ES-I3 (cell line): ENCODE data around the gene ZNF207.

Source experiments
- H3K36me3 ChIP-seq: 2 replicates; pipeline ENCODE4 v1.6.1; 2013; ENCODE audit warnings: mild to moderate bottlenecking, low read length, control low read depth, moderate library complexity; ENCODE audit not compliant: insufficient read depth
- H3K4me1 ChIP-seq: 2 replicates; pipeline ENCODE4 v1.6.1; 2013; ENCODE audit warnings: mild to moderate bottlenecking, control low read depth, low read length; ENCODE audit not compliant: insufficient read depth
- H3K9ac ChIP-seq: 2 replicates; pipeline ENCODE4 v1.6.1; 2013; ENCODE audit warnings: low read depth, mild to moderate bottlenecking, low read length, moderate library complexity
- H3K9me3 ChIP-seq: 2 replicates; pipeline ENCODE4 v1.6.1; 2013; ENCODE audit warnings: mild to moderate bottlenecking, low read length, moderate library complexity; ENCODE audit not compliant: control insufficient read depth, insufficient read depth

ZNF207 gene

GRCh38 chr17:32320847-32321246 lies 29.1 kb upstream of the ZNF207 start:
- Histone ChIP-seq H3K9ac (no peak overlapping the region), H3K9me3 (no peaks in the 10 kb centered on the region), H3K4me1 (0 out of 2 replicates have a peak, but pooled peaks cover 6% of the 10 kb centered on the region), H3K36me3 (no peaks in the 10 kb centered on the region)

DNA sequence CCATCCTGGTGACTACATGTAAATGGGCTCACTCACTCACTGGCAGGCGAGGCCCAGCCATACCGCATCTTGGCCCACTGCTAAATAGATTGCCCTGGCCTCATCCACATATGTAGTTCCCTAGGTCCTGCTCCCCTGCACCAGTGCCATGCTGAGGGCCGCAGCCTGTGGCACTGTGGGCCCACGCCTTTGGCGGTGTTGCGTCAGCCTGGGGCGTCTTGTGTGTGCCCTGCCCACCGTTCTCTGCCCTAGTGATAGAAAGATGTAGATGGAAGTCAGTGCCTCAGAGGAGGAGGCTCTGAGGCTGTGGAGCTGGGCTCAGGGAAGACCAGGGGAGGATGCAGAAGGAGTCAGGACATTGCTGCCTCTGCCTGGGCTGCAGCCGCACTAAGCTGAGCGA lies 26.9 kb upstream of the ZNF207 start:
- H3K4me1 ChIP-seq: 0 out of 2 replicates have a peak, but pooled peaks cover 6% of the 10 kb centered on the region
- H3K9me3 ChIP-seq: no peaks in the 10 kb centered on the region
- no peak overlapping the region for H3K9ac ChIP-seq
- no peaks in the 10 kb centered on the region for H3K36me3 ChIP-seq

DNA sequence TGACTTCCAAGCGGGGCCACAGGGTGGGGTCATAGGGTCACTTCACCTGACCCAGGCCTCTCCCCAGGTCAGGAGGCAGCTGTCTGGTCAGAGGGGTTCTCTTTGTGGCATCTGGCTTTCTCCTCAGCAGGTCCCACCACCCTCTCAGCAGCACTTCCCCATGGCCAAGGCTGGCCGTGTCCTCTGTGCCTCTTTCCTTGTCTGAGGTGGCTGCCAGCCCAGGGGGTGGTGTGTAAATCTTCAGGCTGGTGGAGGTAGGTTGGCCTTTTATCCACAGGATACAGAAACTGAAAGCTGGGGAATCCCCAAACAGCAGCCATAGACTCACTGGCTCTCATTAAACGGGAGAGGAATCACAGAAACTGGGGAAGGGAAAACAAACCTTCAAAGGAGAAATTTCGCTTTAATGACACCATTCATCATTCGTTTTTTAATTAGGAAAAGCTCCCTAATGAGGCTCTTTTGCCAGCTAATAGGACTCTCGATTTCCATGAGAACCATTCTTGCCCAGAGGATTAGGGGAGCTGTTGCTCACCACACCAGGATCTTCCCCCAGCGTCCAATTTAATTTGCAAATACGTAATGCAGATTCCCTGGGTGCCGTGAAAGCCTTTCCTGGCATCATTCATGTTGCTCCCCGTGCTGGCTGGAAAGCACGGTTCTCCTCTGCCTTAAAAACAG lies 26.0 kb upstream of the ZNF207 start:
- no peak overlapping the region for H3K9ac ChIP-seq
- no peaks in the 10 kb centered on the region for H3K9me3 ChIP-seq
- H3K4me1 ChIP-seq: 0 out of 2 replicates have a peak, but pooled peaks cover 6% of the 10 kb centered on the region
- no peaks in the 10 kb centered on the region for H3K36me3 ChIP-seq

GRCh38 chr17:32327911-32328310 lies 22.0 kb upstream of the ZNF207 start:
- no peaks in the 10 kb centered on the region for H3K36me3 ChIP-seq
- no peaks in the 10 kb centered on the region for H3K9me3 ChIP-seq
- H3K4me1 ChIP-seq: 0 out of 2 replicates have a peak, but pooled peaks cover 6% of the 10 kb centered on the region
- no peak overlapping the region for H3K9ac ChIP-seq

- Histone ChIP-seq H3K4me1 (no peaks in the 10 kb centered on the region), H3K9me3 (no peaks in the 10 kb centered on the region), H3K9ac (no peak overlapping the region), H3K36me3 (no peaks in the 10 kb centered on the region; the same call in none of the 2 replicates)
Observed at GRCh38 chr17:32330147-32330546, 19.8 kb upstream of the ZNF207 start.

DNA sequence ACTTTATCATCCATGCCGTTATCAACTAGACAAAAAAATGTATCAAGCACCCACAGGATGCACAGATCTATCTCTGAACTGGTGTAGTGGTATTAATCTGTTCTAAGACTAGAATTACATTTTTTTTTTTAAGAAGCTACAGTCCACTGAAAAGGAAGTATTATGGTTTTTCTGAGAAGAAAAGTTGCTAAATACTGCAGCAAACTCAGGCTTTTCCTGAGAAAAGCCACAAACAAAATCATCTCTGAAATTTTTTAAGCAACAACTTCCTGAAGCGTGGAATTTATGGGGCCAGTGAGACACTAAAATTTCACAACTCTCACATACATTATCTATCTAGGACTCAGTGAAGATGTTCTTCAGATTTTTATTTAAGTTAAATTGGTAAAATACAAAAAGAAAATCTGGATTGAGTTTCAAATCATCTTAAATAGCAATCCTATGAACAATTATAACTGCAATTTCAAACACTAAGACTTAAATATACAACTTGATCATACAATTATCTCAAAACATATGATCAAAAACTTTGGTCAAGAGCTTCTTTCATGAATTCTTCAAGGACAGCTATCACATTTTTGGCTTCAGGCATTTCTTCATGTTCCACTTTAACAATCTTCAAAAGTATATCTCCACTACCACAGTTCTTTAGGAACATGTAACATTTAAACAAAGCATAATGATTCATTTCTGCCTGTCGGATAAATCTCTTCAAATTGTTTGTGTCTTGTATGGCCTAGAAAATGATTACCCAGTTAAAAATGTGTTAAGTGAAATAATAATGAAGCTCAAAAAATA lies 18.5 kb upstream of the ZNF207 start:
- H3K9ac ChIP-seq: no peak overlapping the region
- no peaks in the 10 kb centered on the region for H3K4me1 ChIP-seq

GRCh38 chr17:32333187-32333586 lies 16.8 kb upstream of the ZNF207 start:
- Histone ChIP-seq H3K4me1 (no peaks in the 10 kb centered on the region), H3K36me3 (peaks cover 3% of the 10 kb centered on the region), H3K9me3 (no peaks in the 10 kb centered on the region), H3K9ac (no peak overlapping the region)

More for the DNA sequence above, 18.5 kb upstream of the ZNF207 start:
- Histone ChIP-seq H3K36me3 (no peaks in the 10 kb centered on the region; the same call in none of the 2 replicates), H3K9me3 (no peaks in the 10 kb centered on the region)

GRCh38 chr17:32335046-32335445 lies 14.9 kb upstream of the ZNF207 start:
- Histone ChIP-seq H3K36me3 (peaks cover 10% of the 10 kb centered on the region), H3K9ac (no peak overlapping the region), H3K4me1 (no peaks in the 10 kb centered on the region), H3K9me3 (no peaks in the 10 kb centered on the region)

- Histone ChIP-seq H3K9me3 (no peaks in the 10 kb centered on the region), H3K4me1 (no peaks in the 10 kb centered on the region), H3K9ac (no peak overlapping the region), H3K36me3 (peaks cover 10% of the 10 kb centered on the region)
Observed at GRCh38 chr17:32335687-32336086, 14.3 kb upstream of the ZNF207 start.

- peaks cover 10% of the 10 kb centered on the region; the same call in 1 of the 2 replicates for H3K36me3 ChIP-seq
- H3K4me1 ChIP-seq: no peaks in the 10 kb centered on the region
- H3K9ac ChIP-seq: peak overlapping the region; percentile 92
- H3K9me3 ChIP-seq: no peaks in the 10 kb centered on the region
Observed at GRCh38 chr17:32341141-32341856, 8.7 kb upstream of the ZNF207 start.

GRCh38 chr17:32341857-32342602 lies 7.9 kb upstream of the ZNF207 start, which contains the start of gene C17orf75:
C17orf75 (minus strand) TSS chr17:32342173; CDS start chr17:32342139, 34 bp downstream.
- no peaks in the 10 kb centered on the region for H3K4me1 ChIP-seq

DNA sequence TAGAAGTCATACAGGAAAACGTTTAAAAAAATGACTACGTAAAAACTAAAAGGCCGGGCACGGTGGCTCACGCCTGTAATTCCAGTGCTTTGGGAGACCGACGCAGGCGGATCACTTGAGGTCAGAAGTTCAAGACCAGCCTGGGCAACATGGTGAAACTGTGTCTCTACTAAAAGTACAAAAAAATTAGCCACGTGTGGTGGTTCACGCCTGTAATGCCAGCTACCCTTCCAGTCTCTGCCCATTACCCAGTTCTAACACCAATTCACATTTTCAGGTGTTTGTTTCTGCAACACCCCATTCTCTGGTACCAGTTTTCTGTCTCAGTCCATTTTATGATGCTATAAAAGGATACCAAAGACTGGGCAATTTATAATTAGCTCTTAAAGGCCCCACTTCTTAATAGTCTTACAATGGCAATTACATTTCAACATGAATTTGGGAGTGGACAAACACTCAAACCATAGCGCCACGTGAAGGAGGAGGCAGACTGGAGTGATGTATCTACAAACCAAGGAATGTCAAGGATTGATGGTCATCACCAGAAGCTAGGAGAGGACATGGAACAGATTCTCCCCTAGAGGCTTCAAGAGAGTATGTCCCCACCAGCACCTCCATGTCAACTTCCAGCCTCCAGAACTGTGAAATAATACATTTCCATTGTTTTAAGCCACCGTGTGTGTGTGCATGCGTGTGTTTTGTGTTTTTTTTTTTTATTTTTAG lies 7.2 kb upstream of the ZNF207 start:
- no peaks in the 10 kb centered on the region for H3K9me3 ChIP-seq

More at GRCh38 chr17:32341857-32342602, 7.9 kb upstream of the ZNF207 start, which contains the start of gene C17orf75:
- H3K9me3 ChIP-seq: no peaks in the 10 kb centered on the region
- H3K36me3 ChIP-seq: peaks cover 10% of the 10 kb centered on the region; the same call in 1 of the 2 replicates
- peak within 1 kb of the TSS; percentile 92 for H3K9ac ChIP-seq

GRCh38 chr17:32345951-32346600 lies 3.9 kb upstream of the ZNF207 start:
- peaks cover 4% of the 10 kb centered on the region; the same call in 1 of the 2 replicates for H3K4me1 ChIP-seq
- no peaks in the 10 kb centered on the region for H3K9me3 ChIP-seq
- H3K36me3 ChIP-seq: no peaks in the 10 kb centered on the region
- no peak overlapping the region for H3K9ac ChIP-seq

More for the DNA sequence above, 7.2 kb upstream of the ZNF207 start:
- Histone ChIP-seq H3K36me3 (peaks cover 7% of the 10 kb centered on the region; the same call in 1 of the 2 replicates), H3K4me1 (no peaks in the 10 kb centered on the region), H3K9ac (peak overlapping the region; percentile 92; the same call in 1 of the 2 replicates)
